OCI-LY7 (cell line): ENCODE results near the gene SYVN1.

Experiments
- EZH2phosphoT487 ChIP-seq: fragments of 200-600 bp; sonication (generic); IDR thresholded peaks from 2 replicates; pipeline ENCODE4 v1.6.1; 2018; ENCODE audit warnings: low read depth, borderline replicate concordance, mild to moderate bottlenecking, mixed run types, antibody characterized with exemption, low read length, moderate library complexity, mixed read lengths
- TF ChIP-seq, protein P1 (sequence below): fragments of 200-600 bp; sonication (generic); conservative IDR thresholded peaks from 2 replicates; pipeline ENCODE4 v1.5.1; 2014; ENCODE audit warnings: mild to moderate bottlenecking, antibody characterized with exemption, low read length, moderate library complexity, mixed read lengths

DNA sequence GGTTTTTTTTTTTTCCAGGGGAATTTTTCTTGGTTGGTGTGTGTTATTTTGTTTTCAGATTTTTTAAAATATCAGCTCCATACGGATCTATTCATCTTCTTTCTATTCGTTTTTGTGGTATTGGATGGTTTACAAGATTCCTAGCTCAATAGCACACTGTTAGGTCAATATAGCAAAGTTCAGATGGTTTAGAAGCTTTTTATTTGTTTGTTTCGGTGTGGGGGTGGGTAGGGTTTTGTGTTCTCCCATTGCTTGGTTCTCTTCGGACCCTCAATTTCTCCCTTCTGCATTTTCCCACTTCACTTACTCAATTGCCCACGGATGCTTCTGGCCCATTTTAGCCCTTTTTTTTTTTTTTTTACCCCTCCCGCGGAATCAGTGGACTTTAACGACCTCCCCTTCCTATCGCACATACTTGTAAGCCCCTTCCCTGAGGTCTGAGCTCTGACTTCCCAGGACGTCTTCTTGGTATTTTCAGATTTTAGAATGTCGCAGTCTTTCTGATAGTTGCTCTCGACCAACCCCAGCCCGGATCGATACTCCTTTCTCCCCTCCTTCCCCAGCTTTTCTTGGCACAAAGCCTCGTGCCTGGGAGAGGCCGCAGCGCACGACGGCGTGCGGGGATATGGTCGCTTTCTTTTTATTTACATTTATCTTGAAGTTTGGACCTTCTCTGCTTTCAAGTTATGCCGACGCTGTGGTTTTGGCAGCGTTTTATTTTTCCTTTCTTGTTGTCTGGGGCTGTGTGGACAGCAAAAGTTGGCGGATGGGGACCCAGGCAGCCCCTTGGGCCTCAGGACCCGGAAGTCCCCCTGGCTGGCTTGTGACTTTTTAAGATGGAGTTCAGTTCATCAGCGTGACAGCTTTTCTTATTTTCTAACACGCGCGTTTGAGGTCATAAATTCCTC is 31.3 kb upstream of the SYVN1 start:
- TF ChIP-seq, protein P1, sequence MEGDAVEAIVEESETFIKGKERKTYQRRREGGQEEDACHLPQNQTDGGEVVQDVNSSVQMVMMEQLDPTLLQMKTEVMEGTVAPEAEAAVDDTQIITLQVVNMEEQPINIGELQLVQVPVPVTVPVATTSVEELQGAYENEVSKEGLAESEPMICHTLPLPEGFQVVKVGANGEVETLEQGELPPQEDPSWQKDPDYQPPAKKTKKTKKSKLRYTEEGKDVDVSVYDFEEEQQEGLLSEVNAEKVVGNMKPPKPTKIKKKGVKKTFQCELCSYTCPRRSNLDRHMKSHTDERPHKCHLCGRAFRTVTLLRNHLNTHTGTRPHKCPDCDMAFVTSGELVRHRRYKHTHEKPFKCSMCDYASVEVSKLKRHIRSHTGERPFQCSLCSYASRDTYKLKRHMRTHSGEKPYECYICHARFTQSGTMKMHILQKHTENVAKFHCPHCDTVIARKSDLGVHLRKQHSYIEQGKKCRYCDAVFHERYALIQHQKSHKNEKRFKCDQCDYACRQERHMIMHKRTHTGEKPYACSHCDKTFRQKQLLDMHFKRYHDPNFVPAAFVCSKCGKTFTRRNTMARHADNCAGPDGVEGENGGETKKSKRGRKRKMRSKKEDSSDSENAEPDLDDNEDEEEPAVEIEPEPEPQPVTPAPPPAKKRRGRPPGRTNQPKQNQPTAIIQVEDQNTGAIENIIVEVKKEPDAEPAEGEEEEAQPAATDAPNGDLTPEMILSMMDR = no peak
- no peak for TF ChIP-seq EZH2phosphoT487
